Activated naive CD4-positive, alpha-beta T cell (primary cell): ENCODE data around the gene FOXL1.
A peak's percentile ranks its signal among the peaks of the same experiment; 100 is the strongest.

Experiments used
- DNase-seq, 4 experiments: peaks; one replicate each; lab custom pipeline; 2025; lab: John Stamatoyannopoulos, UW

Gene FOXL1

GRCh38 chr16:86549076-86549892 is 29.1 kb upstream of the FOXL1 start:
- DNase-seq, result no peak

- DNase-seq, result no peak
These were observed 28.5 kb upstream of the FOXL1 start for GRCh38 chr16:86549893-86550190.

- no peak for DNase-seq
These were observed 28.1 kb upstream of the FOXL1 start for GRCh38 chr16:86550281-86550680.

- DNase-seq, result no peak
These were observed 25.0 kb upstream of the FOXL1 start for GRCh38 chr16:86553356-86553755.

- no peak for DNase-seq
These were observed 23.8 kb upstream of the FOXL1 start for GRCh38 chr16:86554599-86554916.

- DNase-seq, result peak; percentile 88 to 95 (median 90)
These were observed 23.2 kb upstream of the FOXL1 start, which contains the start of gene MTHFSD for GRCh38 chr16:86554917-86555703. TSS of gene MTHFSD (minus strand) at chr16:86555235. CDS start at chr16:86555184, 51 bp downstream.

GRCh38 chr16:86555704-86556075 is 22.7 kb upstream of the FOXL1 start:
- DNase-seq, result no peak

- no peak for DNase-seq
These were observed 21.8 kb upstream of the FOXL1 start for GRCh38 chr16:86556576-86556975.

GRCh38 chr16:86557587-86557986 is 20.8 kb upstream of the FOXL1 start:
- DNase-seq, result no peak

- no peak for DNase-seq
These were observed 19.8 kb upstream of the FOXL1 start for GRCh38 chr16:86558355-86559193.

GRCh38 chr16:86559802-86560305 is 18.5 kb upstream of the FOXL1 start:
- no peak for DNase-seq

GRCh38 chr16:86562356-86562755 is 16.0 kb upstream of the FOXL1 start:
- DNase-seq, result no peak

GRCh38 chr16:86563469-86564345 is 14.6 kb upstream of the FOXL1 start:
- DNase-seq, result peak; percentile 57 to 77 (median 75)

- DNase-seq, result no peak
These were observed 13.1 kb upstream of the FOXL1 start for GRCh38 chr16:86565181-86565631.

GRCh38 chr16:86565644-86566511 is 12.5 kb upstream of the FOXL1 start:
- no peak for DNase-seq

GRCh38 chr16:86566601-86566965 is 11.8 kb upstream of the FOXL1 start, which contains the start of gene FOXC2:
TSS of gene FOXC2 (plus strand) at chr16:86566829. CDS start at chr16:86567336, 507 bp downstream.
- DNase-seq, result peak in 2 of 4 experiments; percentile 10 to 28

- no peak for DNase-seq
These were observed 11.2 kb upstream of the FOXL1 start for GRCh38 chr16:86566966-86567700.

- DNase-seq, result no peak
These were observed 10.4 kb upstream of the FOXL1 start for GRCh38 chr16:86567701-86568581.
